ENCODE results near the gene PDE6B.

GRCh38 chr4:620851-621261 is 4.5 kb upstream of the PDE6B start:
- TF ChIP-seq CBX2 (IDR thresholded peaks at IDR 0.05; ENCODE audit: borderline replicate concordance, low read depth) = no peak
- no peak for TF ChIP-seq RAD21 (conservative IDR thresholded peaks at IDR 0.05 in 1 of 2, IDR thresholded peaks at IDR 0.05 in 1 of 2)
- no peak for TF ChIP-seq EHF (CRISPR knock-in tag; IDR thresholded peaks at IDR 0.05)
- TF ChIP-seq HDAC2 (IDR thresholded peaks at IDR 0.05) = no peak
- TF ChIP-seq CTCF (IDR thresholded peaks at IDR 0.05) = no peak
- TF ChIP-seq RFX5 (IDR thresholded peaks at IDR 0.05) = no peak
